SK-N-MC (cell line): ENCODE data around the gene DGCR2.

Experiments used
- EZH2 ChIP-seq: fragments of 200-600 bp; sonication (generic); IDR thresholded peaks from one replicate; pipeline ENCODE4 v1.6.1; 2017; ENCODE audit warnings: antibody characterized with exemption
- POLR2AphosphoS5 ChIP-seq: IDR thresholded peaks from 2 replicates; pipeline ENCODE4 v1.6.1; 2012; ENCODE audit warnings: mild to moderate bottlenecking, low read depth, low read length, borderline replicate concordance

- TF ChIP-seq EZH2: no peak
- no peak for TF ChIP-seq POLR2AphosphoS5
Measured at GRCh38 chr22:18999008-18999407, 123.2 kb downstream of the DGCR2 start.
